ENCODE results near the gene MTMR12.

Gene MTMR12

DNA sequence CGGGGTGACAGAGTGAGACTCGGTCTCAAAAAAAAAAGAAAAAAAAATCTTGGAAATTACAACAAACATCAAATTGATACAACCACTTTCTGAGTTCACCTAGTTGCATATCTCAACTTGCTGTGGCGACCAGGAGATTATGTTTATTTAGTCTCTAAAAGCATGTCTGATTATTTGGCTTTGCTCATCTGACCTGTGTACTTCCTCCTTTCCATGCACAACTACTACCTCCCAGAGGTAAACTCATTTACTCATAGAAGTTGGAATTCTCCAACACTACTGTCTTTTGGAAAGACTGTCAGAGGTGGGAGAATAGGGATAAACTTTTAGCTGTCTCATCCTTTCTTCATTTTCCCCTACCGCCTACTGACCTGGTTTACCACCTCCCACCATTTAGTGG lies 42.6 kb downstream of the MTMR12 start:
- Histone ChIP-seq H3K14ac (ENCODE audit: low read length) (no peak overlapping the region), H3K18ac (ENCODE audit: low read length) (no peak overlapping the region), H3K79me1 (ENCODE audit: low read depth, low read length) (no peaks in the 10 kb centered on the region), H3K9me3 (replicated peaks in 1 of 2; ENCODE audit: control insufficient read depth in 2 of 2, insufficient read depth in 1 of 2, low read depth in 1 of 2, low read length in 2 of 2) (no peaks in the 10 kb centered on the region), H4K91ac (ENCODE audit: low read depth, low read length, poor library complexity) (no peak overlapping the region), H3K9ac (ENCODE audit: low read depth, low read length, poor library complexity) (no peak overlapping the region), H2BK120ac (ENCODE audit: low read depth, low read length) (no peak overlapping the region), H3K36me3 (replicated peaks in 1 of 2; ENCODE audit: control insufficient read depth in 2 of 2, insufficient read depth in 2 of 2, low read length in 2 of 2) (peaks cover 10 to 95% of the 10 kb centered on the region in 2 donors), H3K4me2 (ENCODE audit: insufficient read depth, low read length, poor library complexity, severe bottlenecking) (no peak overlapping the region), H2BK12ac (ENCODE audit: low read length) (no peak overlapping the region), H4K8ac (ENCODE audit: low read depth, low read length) (no peak overlapping the region), H3K27me3 (ENCODE audit: control insufficient read depth in 3 of 3, insufficient read depth in 3 of 3, low read depth in 1 of 3, low read length in 3 of 3) (no peaks in the 10 kb centered on the region), H3K4me3 (ENCODE audit: low read length in 2 of 2) (no peak overlapping the region), H3K27ac (replicated peaks; ENCODE audit: low read length) (no peak overlapping the region), H3K4me1 (ENCODE audit: control insufficient read depth in 2 of 2, insufficient read depth in 1 of 2, low read depth in 1 of 2, low read length in 2 of 2) (peaks cover 0 to 5% of the 10 kb centered on the region in 2 donors), H3K23ac (ENCODE audit: low read depth, low read length, poor library complexity) (no peak overlapping the region), H2BK5ac (ENCODE audit: low read length) (no peak overlapping the region), H2BK15ac (ENCODE audit: low read length) (no peak overlapping the region), H2AFZ (ENCODE audit: low read length) (no peak overlapping the region), H3K4ac (ENCODE audit: low read length) (no peak overlapping the region), H2AK5ac (ENCODE audit: low read depth, low read length) (no peak overlapping the region)
- no peak for DNase-seq (ENCODE audit: low spot score)
- whole genome bisulfite sequencing, 2 donors (ENCODE audit: extremely low coverage in 2 of 2, insufficient read length in 2 of 2, insufficient replicate concordance in 1 of 2): no CpG with 5 or more reads among the region's 4 CpGs

DNA sequence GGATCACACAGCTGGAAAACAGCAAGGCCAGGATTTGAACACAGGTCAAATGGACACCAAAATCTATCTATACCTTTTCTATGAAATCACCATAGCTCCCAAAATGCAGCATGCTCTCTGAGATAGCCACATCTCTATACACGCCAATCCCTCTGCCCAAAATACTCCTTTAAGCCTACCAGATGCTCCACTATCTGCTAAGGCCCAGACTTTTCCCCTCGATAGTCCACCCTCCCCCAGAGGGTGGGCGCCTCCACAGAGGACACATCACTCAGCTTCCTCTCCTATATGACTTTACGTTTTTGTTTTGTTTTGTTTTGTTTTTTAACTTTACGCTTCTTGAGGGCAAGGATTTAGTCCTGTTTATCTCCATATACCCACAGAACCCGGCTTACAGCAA lies 46.8 kb downstream of the MTMR12 start:
- Histone ChIP-seq H3K14ac (ENCODE audit: low read length) (no peak overlapping the region), H3K9ac (ENCODE audit: low read depth, low read length, poor library complexity) (no peak overlapping the region), H2AFZ (ENCODE audit: low read length) (no peak overlapping the region), H3K79me1 (ENCODE audit: low read depth, low read length) (no peaks in the 10 kb centered on the region), H3K18ac (ENCODE audit: low read length) (no peak overlapping the region), H3K27me3 (ENCODE audit: control insufficient read depth in 3 of 3, insufficient read depth in 3 of 3, low read depth in 1 of 3, low read length in 3 of 3) (no peaks in the 10 kb centered on the region), H3K23ac (ENCODE audit: low read depth, low read length, poor library complexity) (no peak overlapping the region), H4K91ac (ENCODE audit: low read depth, low read length, poor library complexity) (no peak overlapping the region), H3K27ac (replicated peaks; ENCODE audit: low read length) (no peak overlapping the region), H3K4me1 (ENCODE audit: control insufficient read depth in 2 of 2, insufficient read depth in 1 of 2, low read depth in 1 of 2, low read length in 2 of 2) (peaks cover 0 to 3% of the 10 kb centered on the region in 2 donors), H2BK12ac (ENCODE audit: low read length) (no peak overlapping the region), H4K8ac (ENCODE audit: low read depth, low read length) (no peak overlapping the region), H3K4me2 (ENCODE audit: insufficient read depth, low read length, poor library complexity, severe bottlenecking) (no peak overlapping the region), H3K4me3 (ENCODE audit: low read length in 2 of 2) (no peak overlapping the region), H2BK120ac (ENCODE audit: low read depth, low read length) (no peak overlapping the region), H2BK5ac (ENCODE audit: low read length) (no peak overlapping the region), H3K4ac (ENCODE audit: low read length) (no peak overlapping the region), H2AK5ac (ENCODE audit: low read depth, low read length) (no peak overlapping the region), H2BK15ac (ENCODE audit: low read length) (no peak overlapping the region), H3K9me3 (replicated peaks in 1 of 2; ENCODE audit: control insufficient read depth in 2 of 2, insufficient read depth in 1 of 2, low read depth in 1 of 2, low read length in 2 of 2) (peaks cover 0 to 5% of the 10 kb centered on the region in 2 donors), H3K36me3 (replicated peaks in 1 of 2; ENCODE audit: control insufficient read depth in 2 of 2, insufficient read depth in 2 of 2, low read length in 2 of 2) (peaks cover 11 to 95% of the 10 kb centered on the region in 2 donors)
- no peak for DNase-seq (ENCODE audit: low spot score)
- WGBS, 2 donors (ENCODE audit: extremely low coverage in 2 of 2, insufficient read length in 2 of 2, insufficient replicate concordance in 1 of 2): no CpG with 5 or more reads among the region's 6 CpGs

DNA sequence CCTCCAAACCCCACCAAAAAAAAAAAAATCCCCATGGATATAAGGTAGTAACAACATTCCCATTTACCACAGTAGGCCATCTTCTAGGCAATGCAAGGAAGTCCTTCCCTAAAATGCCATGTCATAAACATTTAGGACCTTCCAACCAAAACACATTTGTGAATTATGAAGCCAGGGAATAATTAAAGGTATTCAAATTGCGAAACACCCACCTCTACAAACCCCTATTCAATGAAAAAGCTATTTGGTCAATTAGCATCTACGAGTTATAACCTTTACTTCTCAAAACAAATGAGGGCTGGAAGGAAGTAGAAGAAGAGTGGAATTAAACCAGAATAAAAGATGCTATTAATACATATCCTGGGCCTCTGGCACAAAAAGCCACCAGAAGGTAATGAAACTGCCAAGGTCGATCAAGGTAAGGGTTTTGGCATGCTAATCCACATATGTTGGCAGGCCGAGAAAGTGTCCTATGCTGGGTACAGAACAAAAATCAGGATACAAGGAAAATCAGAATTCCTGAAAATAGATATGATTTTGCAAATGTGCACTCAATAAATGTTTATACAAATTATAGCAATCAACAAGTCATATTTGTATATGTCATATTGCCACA lies 47.7 kb downstream of the MTMR12 start:
- no peak overlapping the region for H2BK5ac ChIP-seq (ENCODE audit: low read length)
- no peak overlapping the region for H2AK5ac ChIP-seq (ENCODE audit: low read depth, low read length)
- H3K14ac ChIP-seq (ENCODE audit: low read length): no peak overlapping the region
- no peak overlapping the region for H2BK15ac ChIP-seq (ENCODE audit: low read length)
- peaks cover 10 to 93% of the 10 kb centered on the region in 2 donors for H3K36me3 ChIP-seq (replicated peaks in 1 of 2; ENCODE audit: control insufficient read depth in 2 of 2, insufficient read depth in 2 of 2, low read length in 2 of 2)
- no peak overlapping the region for H4K91ac ChIP-seq (ENCODE audit: low read depth, low read length, poor library complexity)
- peaks cover 0 to 5% of the 10 kb centered on the region in 2 donors for H3K9me3 ChIP-seq (replicated peaks in 1 of 2; ENCODE audit: control insufficient read depth in 2 of 2, insufficient read depth in 1 of 2, low read depth in 1 of 2, low read length in 2 of 2)
- H2AFZ ChIP-seq (ENCODE audit: low read length): no peak overlapping the region
- no peaks in the 10 kb centered on the region for H3K79me1 ChIP-seq (ENCODE audit: low read depth, low read length)
- no peak overlapping the region for H3K4me3 ChIP-seq (ENCODE audit: low read length in 2 of 2)
- no peak overlapping the region for H3K4me2 ChIP-seq (ENCODE audit: insufficient read depth, low read length, poor library complexity, severe bottlenecking)
- H3K4me1 ChIP-seq (ENCODE audit: control insufficient read depth in 2 of 2, insufficient read depth in 1 of 2, low read depth in 1 of 2, low read length in 2 of 2): peaks cover 0 to 6% of the 10 kb centered on the region in 2 donors
- no peak overlapping the region for H3K18ac ChIP-seq (ENCODE audit: low read length)
- no peak overlapping the region for H2BK120ac ChIP-seq (ENCODE audit: low read depth, low read length)
- no peak overlapping the region for H3K9ac ChIP-seq (ENCODE audit: low read depth, low read length, poor library complexity)
- DNase-seq (ENCODE audit: low spot score): no peak
- no peak overlapping the region for H4K8ac ChIP-seq (ENCODE audit: low read depth, low read length)
- H2BK12ac ChIP-seq (ENCODE audit: low read length): no peak overlapping the region
- no peak overlapping the region for H3K27ac ChIP-seq (replicated peaks; ENCODE audit: low read length)
- no peak overlapping the region for H3K4ac ChIP-seq (ENCODE audit: low read length)
- H3K23ac ChIP-seq (ENCODE audit: low read depth, low read length, poor library complexity): no peak overlapping the region
- no CpG with 5 or more reads among the region's 4 CpGs for WGBS, 2 donors (ENCODE audit: extremely low coverage in 2 of 2, insufficient read length in 2 of 2, insufficient replicate concordance in 1 of 2)
- no peaks in the 10 kb centered on the region for H3K27me3 ChIP-seq (ENCODE audit: control insufficient read depth in 3 of 3, insufficient read depth in 3 of 3, low read depth in 1 of 3, low read length in 3 of 3)

DNA sequence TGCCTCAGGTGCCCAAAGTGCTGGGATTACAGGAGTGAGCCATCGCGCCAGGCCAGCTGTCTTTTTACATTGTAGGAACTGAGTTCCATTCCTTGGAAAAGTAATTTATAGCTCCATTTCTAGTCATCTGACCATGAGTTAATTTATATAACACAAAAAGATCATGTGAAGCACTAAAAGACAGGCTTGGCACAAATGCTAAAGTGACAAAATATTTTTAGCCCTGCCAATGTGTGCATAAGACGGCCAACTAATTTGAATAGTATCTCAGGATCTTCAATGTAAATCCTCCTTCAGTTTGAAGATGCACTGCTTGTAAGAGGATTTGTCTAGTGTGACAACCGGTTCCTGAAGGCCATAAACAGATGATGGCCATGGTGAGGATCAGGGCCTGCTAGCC lies 49.1 kb downstream of the MTMR12 start:
- H2BK12ac ChIP-seq (ENCODE audit: low read length): no peak overlapping the region
- H3K27me3 ChIP-seq (ENCODE audit: control insufficient read depth in 3 of 3, insufficient read depth in 3 of 3, low read depth in 1 of 3, low read length in 3 of 3): no peaks in the 10 kb centered on the region
- no peak overlapping the region for H3K9ac ChIP-seq (ENCODE audit: low read depth, low read length, poor library complexity)
- no peak overlapping the region for H4K8ac ChIP-seq (ENCODE audit: low read depth, low read length)
- H3K18ac ChIP-seq (ENCODE audit: low read length): no peak overlapping the region
- no peak overlapping the region for H2BK120ac ChIP-seq (ENCODE audit: low read depth, low read length)
- no peak overlapping the region for H2AK5ac ChIP-seq (ENCODE audit: low read depth, low read length)
- peaks cover 0 to 5% of the 10 kb centered on the region in 2 donors for H3K9me3 ChIP-seq (replicated peaks in 1 of 2; ENCODE audit: control insufficient read depth in 2 of 2, insufficient read depth in 1 of 2, low read depth in 1 of 2, low read length in 2 of 2)
- H3K4ac ChIP-seq (ENCODE audit: low read length): no peak overlapping the region
- no peak overlapping the region for H4K91ac ChIP-seq (ENCODE audit: low read depth, low read length, poor library complexity)
- no peak overlapping the region for H3K27ac ChIP-seq (replicated peaks; ENCODE audit: low read length)
- peaks cover 14 to 92% of the 10 kb centered on the region in 2 donors for H3K36me3 ChIP-seq (replicated peaks in 1 of 2; ENCODE audit: control insufficient read depth in 2 of 2, insufficient read depth in 2 of 2, low read length in 2 of 2)
- H3K79me1 ChIP-seq (ENCODE audit: low read depth, low read length): no peaks in the 10 kb centered on the region
- H3K4me2 ChIP-seq (ENCODE audit: insufficient read depth, low read length, poor library complexity, severe bottlenecking): no peak overlapping the region
- WGBS, 2 donors (ENCODE audit: extremely low coverage in 2 of 2, insufficient read length in 2 of 2, insufficient replicate concordance in 1 of 2): no CpG with 5 or more reads among the region's 4 CpGs
- H3K14ac ChIP-seq (ENCODE audit: low read length): no peak overlapping the region
- no peak overlapping the region for H3K23ac ChIP-seq (ENCODE audit: low read depth, low read length, poor library complexity)
- DNase-seq (ENCODE audit: low spot score): no peak
- no peak overlapping the region for H2BK5ac ChIP-seq (ENCODE audit: low read length)
- no peak overlapping the region for H3K4me3 ChIP-seq (ENCODE audit: low read length in 2 of 2)
- peaks cover 0 to 7% of the 10 kb centered on the region in 2 donors for H3K4me1 ChIP-seq (ENCODE audit: control insufficient read depth in 2 of 2, insufficient read depth in 1 of 2, low read depth in 1 of 2, low read length in 2 of 2)
- no peak overlapping the region for H2AFZ ChIP-seq (ENCODE audit: low read length)
- H2BK15ac ChIP-seq (ENCODE audit: low read length): no peak overlapping the region

Measured in neuronal stem cell (in vitro differentiated cells).